ENCODE measurements around the gene NFX1. TPM values are rescaled to one million over a fixed set of nuclear protein-coding genes. Genes with fewer than 3 reads are reported as not detected.

NFX1 gene
- total RNA-seq = 15.0 and 23.5 TPM in 2 replicates

DNA sequence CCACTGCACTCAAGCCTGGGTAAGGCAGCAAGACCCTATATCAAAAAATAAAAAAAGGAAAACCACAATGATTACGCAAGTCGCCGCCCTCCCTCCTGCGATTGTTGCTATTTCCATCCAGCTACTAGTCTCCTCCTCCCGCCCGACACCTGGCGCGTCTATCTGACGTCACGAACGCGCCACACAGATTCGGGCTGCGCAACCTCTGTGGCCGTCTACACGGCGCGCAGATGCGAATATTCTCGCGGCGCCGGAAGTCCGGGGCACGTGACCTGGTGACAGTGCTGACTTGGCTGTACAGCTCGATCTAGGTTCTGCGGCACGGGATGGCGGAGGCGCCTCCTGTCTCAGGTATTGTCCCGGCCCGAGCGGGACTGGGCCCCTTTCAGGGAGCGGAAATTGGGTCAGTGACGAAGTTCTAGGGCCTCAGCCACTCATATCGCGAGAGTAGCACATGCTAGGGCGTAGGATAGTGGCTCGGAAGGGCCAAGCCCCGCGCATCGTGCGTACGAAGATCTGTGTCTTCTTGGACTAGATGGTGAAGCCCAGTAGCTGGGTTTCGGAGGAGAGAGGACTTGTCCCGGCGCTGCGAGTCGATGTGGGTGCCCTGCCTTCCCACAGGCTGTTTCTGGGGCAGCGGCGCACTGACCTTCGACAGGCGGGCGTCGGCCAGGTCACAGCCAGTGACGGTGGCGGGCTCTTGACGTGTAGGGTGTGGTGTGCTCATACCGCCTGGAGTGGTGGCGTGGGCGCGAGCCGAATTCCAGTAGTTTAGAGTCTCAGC is at the start of gene NFX1:
NFX1 (plus strand) TSS at position 270 of the 784 bp plus-strand sequence; CDS start at position 327, 57 bp downstream.

DNA sequence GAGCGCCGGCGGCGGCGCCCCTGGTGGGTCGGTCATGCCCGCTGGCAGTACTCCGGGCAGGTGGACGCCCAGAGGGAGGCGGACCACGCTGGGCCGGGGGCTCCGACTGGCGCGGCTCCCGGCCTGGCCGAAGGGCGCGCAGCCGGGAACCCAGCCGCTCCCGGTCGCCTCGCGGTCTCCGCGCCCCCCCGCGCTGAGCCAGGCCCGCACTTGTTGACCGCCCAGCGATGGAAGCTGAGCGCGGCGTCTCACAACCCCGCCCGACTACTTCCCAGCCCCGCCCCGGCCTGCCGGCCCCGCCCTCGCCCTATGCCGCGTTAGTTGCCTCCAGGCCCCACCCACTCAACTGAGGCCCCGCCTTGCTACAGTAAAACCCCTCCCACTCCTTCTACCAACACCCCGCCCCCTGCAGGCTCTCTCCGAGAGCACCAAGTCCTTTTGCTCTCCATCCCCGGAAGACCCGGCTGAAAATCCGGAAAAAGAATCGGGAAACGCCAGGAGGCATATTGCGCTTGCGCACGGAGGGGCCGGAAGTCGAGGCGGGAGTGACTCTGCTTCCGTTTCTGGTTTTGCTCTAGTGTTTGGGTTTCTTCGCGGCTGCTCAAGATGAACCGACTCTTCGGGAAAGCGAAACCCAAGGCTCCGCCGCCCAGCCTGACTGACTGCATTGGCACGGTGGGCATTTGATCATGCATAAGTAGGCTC is 25.7 kb upstream of the NFX1 start, which contains the start of the genes BAG1 and CHMP5:
BAG1 (minus strand) TSS at position 236 of the 705 bp plus-strand sequence.
CHMP5 (plus strand) TSS at position 577 of the 705 bp plus-strand sequence; CDS start at position 607, 30 bp downstream.

GRCh38 chr9:33402371-33402770 is 112.1 kb downstream of the NFX1 start, which contains the start of gene AQP7:
Gene AQP7 (minus strand): TSS chr9:33402568. CDS start chr9:33401262, 1,306 bp downstream.

Other genes with a start within 250 kb of the NFX1 start
- 12.5 and 13.7 TPM in 2 replicates for gene SMU1, start 213.8 kb upstream of the NFX1 start, total RNA-seq
- gene B4GALT1, start 123.2 kb upstream of the NFX1 start, total RNA-seq = 52.0 and 97.9 TPM in 2 replicates
- gene SPINK4, start 50.3 kb upstream of the NFX1 start, total RNA-seq = not detected in 2 replicates
- gene BAG1, start 25.8 kb upstream of the NFX1 start, total RNA-seq = 24.4 and 34.1 TPM in 2 replicates
- gene CHMP5, start 25.5 kb upstream of the NFX1 start, total RNA-seq = 28.6 and 33.9 TPM in 2 replicates
- 1.1 TPM in 1 of 2 replicates, not detected in the other for gene AQP7, start 112.1 kb downstream of the NFX1 start, total RNA-seq
- gene AQP3, start 157.1 kb downstream of the NFX1 start, total RNA-seq = 0.65 and 6.2 TPM in 2 replicates
- 27.3 and 40.7 TPM in 2 replicates for gene NOL6, start 183.4 kb downstream of the NFX1 start, total RNA-seq
- gene ANKRD18B, start 233.7 kb downstream of the NFX1 start, total RNA-seq = 4.6 and 4.8 TPM in 2 replicates